Activated gamma-delta T cell treated with Interleukin-2 at 50 U/mL for 16 hours (primary cell): ENCODE data around the gene SERINC3.

ENCODE experiments used
- DNase-seq: peaks from one replicate; pipeline ENCODE4 v3.0.0-alpha.2; 2020

SERINC3 gene

GRCh38 chr20:44532259-44532980 is 10.6 kb upstream of the SERINC3 start:
- no peak for DNase-seq

GRCh38 chr20:44528309-44528708 is 6.4 kb upstream of the SERINC3 start:
- DNase-seq, result no peak

DNA sequence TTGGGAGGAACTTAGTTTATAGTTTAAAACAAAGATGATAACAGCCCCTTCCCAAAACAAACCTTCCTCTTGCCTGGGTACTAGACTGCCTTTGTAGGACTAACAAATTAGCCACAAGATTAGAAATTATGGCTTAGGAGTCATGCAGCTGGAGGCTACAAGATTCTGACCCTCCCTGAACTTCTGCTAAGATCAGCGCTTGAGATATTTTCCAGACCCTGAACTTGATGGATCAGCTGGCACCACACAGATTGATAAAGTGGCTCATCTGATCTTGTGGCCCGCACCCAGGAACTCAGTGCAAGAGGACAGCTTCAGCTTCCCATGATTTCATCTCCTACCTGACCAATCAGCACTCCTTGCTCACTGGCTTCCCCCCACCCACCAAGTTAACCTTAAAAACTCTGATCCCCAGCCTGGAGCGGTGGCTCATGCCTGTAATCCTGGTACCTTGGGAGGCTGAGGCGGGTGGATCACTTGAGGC is 5.9 kb upstream of the SERINC3 start:
- no peak for DNase-seq

GRCh38 chr20:44526129-44526528 is 4.3 kb upstream of the SERINC3 start:
- DNase-seq, result no peak

DNA sequence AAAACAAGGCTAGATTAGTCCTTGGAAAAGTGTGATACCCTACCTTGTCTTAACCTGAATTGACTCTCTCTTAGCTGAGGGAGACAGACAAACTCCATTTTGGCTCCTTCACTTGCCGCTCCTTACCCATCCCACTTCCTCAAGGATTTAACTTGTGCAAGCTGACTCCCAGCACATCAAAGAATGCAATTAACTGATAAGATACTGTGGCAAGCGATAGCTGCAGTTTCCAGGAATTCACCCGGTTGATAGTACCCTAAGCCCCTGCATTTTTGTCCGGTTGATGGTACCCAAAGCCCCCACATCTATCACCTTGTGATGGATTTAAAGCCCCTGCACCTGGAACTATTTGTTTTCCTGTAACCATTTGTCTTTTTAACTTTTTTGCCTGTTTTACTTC is 1.9 kb upstream of the SERINC3 start:
- DNase-seq, result no peak

GRCh38 chr20:44522841-44523240 is 971 bp upstream of the SERINC3 start:
- no peak for DNase-seq

DNA sequence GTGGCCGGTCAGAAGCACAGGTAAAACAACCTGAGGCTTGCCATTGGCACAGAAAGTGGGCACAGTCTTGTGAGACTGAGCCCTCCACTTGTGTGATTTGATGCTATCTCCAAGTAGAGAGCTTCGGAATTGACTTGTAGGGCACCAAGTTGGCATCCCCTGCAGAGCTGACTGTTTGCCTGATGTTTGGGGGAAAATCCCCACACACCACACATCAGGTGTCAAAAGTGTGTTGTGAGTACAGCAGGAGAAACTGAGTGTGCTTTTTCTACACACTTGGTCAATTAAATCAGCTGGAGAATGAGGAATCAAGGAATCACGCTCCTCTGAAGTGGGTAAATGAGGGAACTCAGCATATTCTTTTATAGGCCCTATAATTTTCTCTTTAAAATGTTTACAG is 989 bp downstream of the SERINC3 start:
- DNase-seq, result no peak

- DNase-seq, result no peak
These were observed 3.6 kb downstream of the SERINC3 start for GRCh38 chr20:44518248-44518647.

- no peak for DNase-seq
These were observed 4.4 kb downstream of the SERINC3 start for GRCh38 chr20:44517454-44517853.

DNA sequence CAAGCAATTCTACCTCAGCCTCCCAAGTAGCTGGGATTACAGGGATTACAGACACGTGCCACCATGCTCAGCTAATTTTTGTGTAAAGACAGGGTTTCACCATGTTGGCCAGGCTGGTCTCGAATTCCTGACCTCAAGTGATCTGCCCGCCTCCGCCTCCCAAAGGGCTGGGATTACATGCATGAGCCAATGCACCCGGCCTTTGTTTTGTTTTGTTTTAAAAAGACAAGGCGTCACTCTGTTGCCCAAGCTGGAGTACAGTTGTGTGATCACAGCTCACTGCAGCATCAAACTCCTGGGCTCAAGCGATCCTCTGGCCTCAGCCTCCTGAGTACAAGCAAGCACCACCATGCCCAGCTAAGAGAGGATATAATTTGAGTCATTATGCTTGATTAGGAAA is 5.4 kb downstream of the SERINC3 start:
- DNase-seq, result no peak

DNA sequence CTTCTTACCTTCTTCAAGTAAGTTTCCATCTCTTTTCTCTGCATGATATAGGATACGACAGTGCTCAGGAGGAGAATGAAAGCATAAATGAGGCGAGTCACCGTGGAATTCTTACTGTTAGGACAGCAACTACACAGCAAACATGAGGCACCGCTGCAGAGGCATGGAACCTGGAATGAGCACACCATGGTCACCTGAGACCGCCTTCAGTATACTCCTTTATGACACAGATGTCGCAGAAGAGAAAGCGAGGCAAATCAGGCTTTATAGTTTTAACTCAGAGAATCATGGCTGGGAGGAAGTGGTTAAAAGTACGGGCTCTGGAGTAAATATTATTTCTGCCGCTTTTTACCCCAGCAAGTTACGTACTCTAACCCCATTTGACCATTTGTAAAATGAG is 8.0 kb downstream of the SERINC3 start:
- DNase-seq, result no peak

GRCh38 chr20:44509762-44510161 is 12.1 kb downstream of the SERINC3 start:
- no peak for DNase-seq

- no peak for DNase-seq
These were observed 17.2 kb downstream of the SERINC3 start for GRCh38 chr20:44504402-44505307.

GRCh38 chr20:44502968-44503367 is 18.9 kb downstream of the SERINC3 start:
- DNase-seq, result no peak

GRCh38 chr20:44501448-44501847 is 20.4 kb downstream of the SERINC3 start:
- DNase-seq, result no peak

DNA sequence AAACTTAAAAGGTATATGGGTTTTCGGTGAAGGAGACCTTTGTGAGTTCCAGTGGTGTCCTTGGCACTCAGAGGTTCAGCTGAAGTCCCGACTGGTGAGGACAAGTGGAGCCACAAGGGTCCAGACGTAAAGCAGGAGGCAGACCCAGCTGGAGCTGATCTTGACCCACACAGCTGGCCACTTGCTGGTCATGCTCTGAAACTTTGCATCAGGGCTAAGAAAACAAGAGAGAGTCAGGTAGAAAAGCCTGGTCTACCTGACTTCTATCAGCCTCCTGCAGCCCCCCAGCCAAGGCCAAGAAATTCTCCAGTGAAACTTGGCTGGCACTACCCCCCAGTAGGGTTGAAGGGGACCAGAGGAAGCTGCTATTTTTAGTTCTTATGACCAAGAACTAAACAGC is 21.6 kb downstream of the SERINC3 start:
- no peak for DNase-seq

DNA sequence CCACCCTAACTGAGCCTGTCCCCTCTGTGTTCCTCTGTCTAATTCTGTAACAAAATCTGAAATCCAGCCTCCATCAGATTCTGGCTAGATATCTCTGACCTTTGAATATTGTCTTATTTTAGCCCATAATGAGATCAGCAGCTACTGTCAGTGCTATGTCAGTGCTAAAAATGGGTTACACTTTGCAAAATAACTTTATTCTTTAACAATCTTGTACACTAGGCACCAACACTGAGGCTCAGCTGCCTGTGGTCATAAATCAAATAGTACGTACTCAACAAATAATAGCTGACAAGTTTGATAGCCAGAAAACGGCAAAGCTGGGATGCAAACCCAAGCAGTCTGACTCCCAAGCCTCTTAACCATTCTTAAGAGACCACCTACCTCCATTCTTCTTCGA is 24.1 kb downstream of the SERINC3 start:
- no peak for DNase-seq

DNA sequence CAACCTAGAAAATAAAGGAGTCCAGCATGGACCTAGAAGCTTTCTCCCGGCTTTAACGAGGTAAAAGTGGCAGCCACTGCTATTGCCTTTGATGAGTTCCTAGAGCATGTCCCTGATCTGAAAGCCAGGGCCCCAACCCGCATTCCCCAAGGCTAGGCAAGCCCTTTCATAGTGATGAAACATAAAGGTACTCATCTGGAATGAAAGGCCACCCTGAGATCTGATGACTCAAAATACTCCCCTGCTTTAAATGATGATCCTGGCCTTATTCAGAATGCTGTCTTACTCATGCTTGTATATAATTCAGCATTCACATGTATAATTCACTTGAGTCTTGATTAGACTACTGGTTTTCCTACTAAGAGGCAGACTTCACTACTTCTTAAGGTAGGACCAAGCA is 24.9 kb downstream of the SERINC3 start:
- no peak for DNase-seq

DNA sequence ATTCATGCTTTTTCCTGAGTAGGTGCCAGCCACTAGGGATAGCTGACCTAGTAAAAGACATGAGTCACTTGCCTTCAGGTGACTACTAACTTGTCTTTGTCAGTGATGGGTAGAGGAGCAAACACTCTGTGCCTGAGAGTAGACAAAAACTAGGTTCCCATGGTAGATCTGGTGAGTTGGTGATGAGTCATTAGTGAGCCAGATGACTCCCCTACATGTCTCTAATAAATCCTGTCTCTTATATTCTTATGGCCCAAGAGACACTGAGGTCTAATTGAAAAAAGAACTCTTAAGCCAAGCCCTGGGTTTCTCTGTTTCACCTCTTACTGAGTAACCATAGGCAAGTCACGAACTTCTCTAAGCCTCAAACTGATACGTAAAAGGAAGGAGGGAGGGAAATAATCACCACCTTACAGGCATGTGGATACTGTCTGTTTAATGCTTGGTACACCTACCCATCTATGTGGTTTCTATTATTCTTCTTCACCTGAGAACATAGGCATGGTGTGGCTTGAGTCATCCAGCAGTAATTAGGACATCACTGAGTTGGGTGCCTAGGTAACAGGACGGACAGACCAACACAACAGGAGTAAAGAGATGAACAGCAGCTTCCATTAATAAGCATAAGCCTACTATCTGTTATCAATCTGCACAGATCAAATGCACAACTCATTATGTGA is 25.9 kb downstream of the SERINC3 start:
- no peak for DNase-seq

DNA sequence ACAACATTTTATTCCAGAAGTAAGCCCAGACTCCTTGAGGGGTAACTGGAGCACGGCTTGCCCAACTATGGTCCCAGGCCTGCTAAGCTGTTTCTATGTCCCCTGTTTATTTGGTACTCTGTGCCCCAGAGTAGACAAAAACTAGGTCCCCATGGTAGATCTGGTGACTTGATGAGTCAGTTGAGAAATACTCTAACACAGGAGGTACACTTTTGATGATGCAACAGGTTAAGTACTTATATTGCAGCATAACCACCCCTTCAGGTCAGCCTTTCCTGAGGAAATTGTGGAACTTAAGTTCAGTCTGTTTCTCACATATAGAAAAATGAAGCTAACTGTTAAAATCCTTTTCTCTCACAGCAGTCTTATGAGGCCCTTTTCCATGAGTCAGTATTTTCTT is 26.6 kb downstream of the SERINC3 start:
- DNase-seq, result no peak

GRCh38 chr20:44494681-44495080 is 27.2 kb downstream of the SERINC3 start:
- DNase-seq, result no peak

DNA sequence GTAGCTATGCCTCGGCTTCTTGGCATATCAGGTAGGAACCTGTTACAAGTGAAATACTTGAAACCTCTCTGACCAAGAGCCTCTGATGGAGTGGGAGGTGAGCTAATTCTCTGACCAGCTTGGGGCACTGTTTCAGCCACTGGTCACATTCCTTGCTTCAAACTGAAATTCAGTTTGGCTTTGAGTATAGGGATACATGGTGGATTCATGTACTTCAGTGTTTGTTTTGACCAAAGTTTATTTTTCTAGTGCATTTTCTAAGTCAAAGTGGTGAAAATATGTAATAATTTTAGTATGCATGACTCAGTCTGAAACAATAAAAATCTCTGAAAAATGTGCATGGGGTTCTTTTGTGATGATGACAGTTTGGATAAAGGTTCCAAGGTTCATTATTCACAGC is 27.6 kb downstream of the SERINC3 start:
- no peak for DNase-seq

DNA sequence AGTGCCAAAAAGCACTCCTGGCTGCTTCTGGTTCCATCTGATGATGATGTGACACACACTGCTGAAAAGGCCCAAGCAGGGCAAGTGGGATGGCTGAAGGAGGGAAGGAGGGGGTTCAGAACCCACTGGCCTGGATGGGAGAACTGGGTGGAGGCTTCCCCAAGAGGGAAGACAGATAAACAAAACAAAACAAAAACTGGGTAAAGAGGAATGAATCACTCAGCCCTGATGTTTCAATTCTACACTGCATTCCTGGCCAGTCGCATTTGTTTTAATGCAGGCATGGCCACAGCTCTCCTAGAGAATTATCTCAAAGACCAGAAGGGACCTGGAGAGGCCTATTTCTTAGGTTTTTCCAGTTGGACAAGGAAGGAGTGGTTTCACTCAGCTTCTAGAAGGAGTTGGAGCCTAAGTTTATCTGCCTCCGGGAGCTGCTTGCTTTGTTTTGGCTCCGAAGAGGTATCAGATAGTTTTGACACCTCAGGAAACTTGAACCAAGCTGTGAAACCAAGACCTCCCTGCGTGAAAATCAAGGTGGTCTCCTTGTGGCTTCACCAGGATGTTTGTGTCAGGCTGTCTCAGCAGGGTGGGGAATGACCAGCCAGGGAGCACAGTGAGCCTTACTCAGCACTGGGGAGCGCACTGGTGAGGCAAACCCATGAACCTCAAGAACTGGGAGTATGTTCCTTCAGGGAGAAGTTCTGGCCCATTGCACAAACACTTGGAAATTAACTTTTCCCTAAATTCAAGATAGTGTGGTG is 30.1 kb downstream of the SERINC3 start:
- DNase-seq, result peak; percentile 46
